HepG2 (cell line): ENCODE data around the gene XXYLT1. TPM values are rescaled to one million over a fixed set of nuclear protein-coding genes. Genes with fewer than 3 reads are reported as not detected.

ENCODE experiments used
- ATAC-seq: fragments of 200-7000 bp; cut with Tn5 transposase; 3 replicates; pipeline ENCODE4 v1.9.1; 2020; ENCODE audit warnings: mild to moderate bottlenecking, moderate library complexity
- BruUV-seq: library from RNA; stranded (reverse); fragments of 400-500 nt; replicated peaks from 2 replicates; lab custom pipeline; 2021; lab: Mats Ljungman, UMichigan
- CTCF ChIA-PET: fragments of 300-600 bp; formaldehyde crosslinking; extraction: SDS; loops from one replicate; lab custom pipeline; 2021; ENCODE audit warnings: low total read pairs, inconsistent platforms, low intra/inter-chr PET ratio; lab: Yijun Ruan, JAX
- POLR2A ChIA-PET: fragments of 350-600 bp; sonication (Branson Sonifier 250); formaldehyde crosslinking; loops from one replicate; lab custom pipeline; 2020; ENCODE audit warnings: antibody characterized with exemption, inconsistent platforms; lab: Yijun Ruan, JAX
- DNase-seq: peaks from one replicate; pipeline ENCODE4 v3.0.0-alpha.2; 2015; ENCODE audit warnings: low spot score
- FAIRE-seq: peaks from 3 replicates; lab custom pipeline; 2011; peaks lifted over from hg19 to GRCh38; lab: Jason Lieb, UNC
- H2AFZ ChIP-seq: one replicate; pipeline ENCODE4 v1.6.1; 2011; ENCODE audit warnings: low read length, inconsistent platforms
- H3K27ac ChIP-seq: fragments of 300-600 bp; 3 replicates; pipeline ENCODE4 v1.8.0; 2011; ENCODE audit warnings: mixed run types, mild to moderate bottlenecking, mixed read lengths, low read length, inconsistent platforms; ENCODE audit not compliant: insufficient read depth; ENCODE audit errors: extremely low read length
- H3K27me3 ChIP-seq, 2 experiments: fragments of 200-600 bp in 1 of 2; 2 replicates in 1 of 2; 3 replicates in 1 of 2; pipeline versions ENCODE4 v1.6.0 to v1.8.0; 2011; ENCODE audit warnings: low read length in 2 of 2, mild to moderate bottlenecking in 2 of 2, moderate library complexity in 2 of 2, inconsistent platforms in 1 of 2; ENCODE audit not compliant: insufficient read depth in 2 of 2, control insufficient read depth in 1 of 2
- H3K36me3 ChIP-seq, 2 experiments: fragments of 200-600 bp in 1 of 2; replicated peaks in 1 of 2; 2 replicates in 1 of 2; 3 replicates in 1 of 2; pipeline versions ENCODE4 v1.5.1 to v1.8.0; 2011; ENCODE audit warnings: low read length in 2 of 2, inconsistent platforms in 1 of 2; ENCODE audit not compliant: insufficient read depth in 2 of 2, control insufficient read depth in 1 of 2
- H3K4me1 ChIP-seq: 2 replicates; pipeline ENCODE4 v1.5.1; 2012; ENCODE audit warnings: low read length, inconsistent platforms; ENCODE audit not compliant: insufficient read depth
- H3K4me2 ChIP-seq: 2 replicates; pipeline ENCODE4 v1.6.0; 2011; ENCODE audit warnings: low read depth, low read length, inconsistent platforms
- H3K4me3 ChIP-seq, 3 experiments: fragments of 200-600 bp in 1 of 3; sonication (generic), shearing (Covaris generic) in 1 of 3; replicated peaks in 1 of 3; 2 replicates each; pipeline ENCODE4 v1.5.1; 2011 to 2016; ENCODE audit warnings: low read length in 3 of 3, inconsistent platforms in 2 of 3, low read depth in 2 of 3, mild to moderate bottlenecking in 2 of 3, control low read depth in 1 of 3, mixed read lengths in 1 of 3; ENCODE audit not compliant: insufficient read depth in 1 of 3
- H3K79me2 ChIP-seq: one replicate; pipeline ENCODE4 v1.6.1; 2011; ENCODE audit warnings: low read length, inconsistent platforms; ENCODE audit not compliant: insufficient read depth
- H3K9ac ChIP-seq: 2 replicates; pipeline ENCODE4 v1.6.0; 2011; ENCODE audit warnings: mild to moderate bottlenecking, low read depth, low read length, inconsistent platforms; ENCODE audit not compliant: insufficient read depth
- H3K9me3 ChIP-seq: 2 replicates; pipeline ENCODE4 v1.5.1; 2012; ENCODE audit warnings: mild to moderate bottlenecking, low read length
- H4K20me1 ChIP-seq: 2 replicates; pipeline ENCODE4 v1.6.0; 2011; ENCODE audit warnings: inconsistent platforms, mild to moderate bottlenecking, low read length, moderate library complexity; ENCODE audit not compliant: insufficient read depth
- ARNT2 ChIP-seq: sonication (generic); formaldehyde crosslinking; IDR thresholded peaks from 2 replicates; pipeline ENCODE4 v1.8.0; 2022; ENCODE audit warnings: mild to moderate bottlenecking, low read depth, missing genetic modification reagents, moderate library complexity
- IRF1 ChIP-seq: sonication (generic); formaldehyde crosslinking; IDR thresholded peaks from 2 replicates; pipeline ENCODE4 v1.4.0; 2020; ENCODE audit warnings: low read depth, mild to moderate bottlenecking, missing genetic modification reagents
- ISL2 ChIP-seq: sonication (generic); formaldehyde crosslinking; IDR thresholded peaks from 2 replicates; pipeline ENCODE4 v1.5.0; 2020; ENCODE audit warnings: missing genetic modification reagents
- KDM5A ChIP-seq: fragments of 200-600 bp; sonication (generic); IDR thresholded peaks from 2 replicates; pipeline ENCODE4 v1.7.0; 2018; ENCODE audit warnings: antibody characterized with exemption, mild to moderate bottlenecking, low read length, borderline replicate concordance
- MLX ChIP-seq: IDR thresholded peaks from 2 replicates; pipeline ENCODE4 v1.6.1; 2016
- MZF1 ChIP-seq: sonication (generic); formaldehyde crosslinking; IDR thresholded peaks from 2 replicates; pipeline ENCODE4 v1.8.1; 2023; ENCODE audit warnings: mild to moderate bottlenecking, missing genetic modification reagents, borderline replicate concordance
- NPAS2 ChIP-seq: sonication (generic); formaldehyde crosslinking; IDR thresholded peaks from 2 replicates; pipeline ENCODE4 v1.8.0; 2022; ENCODE audit warnings: mild to moderate bottlenecking, missing genetic modification reagents, borderline replicate concordance
- ZFP36 ChIP-seq: fragments of 150-350 bp; IDR thresholded peaks from 2 replicates; pipeline ENCODE4 v1.6.1; 2018; ENCODE audit warnings: borderline replicate concordance, low read length, low read depth; ENCODE audit not compliant: partially characterized antibody
- ZNF253 ChIP-seq: sonication (generic); formaldehyde crosslinking; IDR thresholded peaks from 2 replicates; pipeline ENCODE4 v1.8.0; 2022; ENCODE audit warnings: mild to moderate bottlenecking, missing genetic modification reagents, borderline replicate concordance
- ZNF292 ChIP-seq: sonication (generic); formaldehyde crosslinking; IDR thresholded peaks from 2 replicates; pipeline ENCODE4 v1.8.1; 2022; ENCODE audit warnings: mild to moderate bottlenecking, low read depth, missing genetic modification reagents, borderline replicate concordance
- ZNF660 ChIP-seq: sonication (generic); formaldehyde crosslinking; IDR thresholded peaks from 2 replicates; pipeline ENCODE4 v1.5.1; 2020; ENCODE audit warnings: mild to moderate bottlenecking, low read depth, missing genetic modification reagents, borderline replicate concordance
- ZXDC ChIP-seq: sonication (generic); formaldehyde crosslinking; IDR thresholded peaks from 2 replicates; pipeline ENCODE4 v1.5.0; 2020; ENCODE audit warnings: mild to moderate bottlenecking, missing genetic modification reagents
- WGBS: methylation state at CpG from one replicate; pipeline ENCODE4 v1.1.6; 2017; ENCODE audit warnings: low lambda C conversion rate; 5-methylcytosine and 5-hydroxymethylcytosine counted together
- in situ Hi-C: cut with HindIII; loops from 2 replicates; pipeline ENCODE4 v1.10.0; 2017; ENCODE audit warnings: low pct_unique_long_range_greater_than_20kb; ENCODE audit not compliant: extremely low pct_ligation_motif_present
- intact Hi-C: fragments of 100-400 bp; cut with micrococcal nuclease; formaldehyde crosslinking; loops from one replicate; pipeline ENCODE4 v1.10.0; 2022; ENCODE audit not compliant: unreplicated experiment
- polyA plus RNA-seq, 8 experiments: library from polyadenylated mRNA; depleted of rRNA in 3 of 8; stranded (reverse) in 7 of 8; unstranded in 1 of 8; fragments of >200 nt; fragmentation: Illumina TruSeq in 4 of 8; extraction: Trizol in 4 of 8; gene quantifications; 2 replicates each; pipeline versions ENCODE4 v1.2.1 to v1.2.3, GENCODE V29; 2011 to 2016; ENCODE audit warnings: low read depth in 4 of 8, missing spikeins in 1 of 8, mixed read lengths in 1 of 8; ENCODE audit not compliant: insufficient read depth in 1 of 8
- total RNA-seq, 5 experiments: library from RNA; depleted of rRNA; stranded (reverse); fragments of >200 nt; fragmentation: Illumina TruSeq; extraction: Trizol; gene quantifications; 2 replicates each; pipeline ENCODE4 v1.2.3, GENCODE V29; 2016; ENCODE audit warnings: low read depth in 1 of 5
- TF ChIP-seq, protein P1 (sequence below): sonication (generic); formaldehyde crosslinking; IDR thresholded peaks from 2 replicates; pipeline ENCODE4 v1.9.0; 2021; ENCODE audit warnings: missing genetic modification reagents, borderline replicate concordance

Gene XXYLT1
- total and polyA plus RNA-seq, 2 of the 13 experiments (the other 11 are each of a cell fraction or from before 2014, with no cell fraction given) = 17.7 to 19.0 TPM

DNA sequence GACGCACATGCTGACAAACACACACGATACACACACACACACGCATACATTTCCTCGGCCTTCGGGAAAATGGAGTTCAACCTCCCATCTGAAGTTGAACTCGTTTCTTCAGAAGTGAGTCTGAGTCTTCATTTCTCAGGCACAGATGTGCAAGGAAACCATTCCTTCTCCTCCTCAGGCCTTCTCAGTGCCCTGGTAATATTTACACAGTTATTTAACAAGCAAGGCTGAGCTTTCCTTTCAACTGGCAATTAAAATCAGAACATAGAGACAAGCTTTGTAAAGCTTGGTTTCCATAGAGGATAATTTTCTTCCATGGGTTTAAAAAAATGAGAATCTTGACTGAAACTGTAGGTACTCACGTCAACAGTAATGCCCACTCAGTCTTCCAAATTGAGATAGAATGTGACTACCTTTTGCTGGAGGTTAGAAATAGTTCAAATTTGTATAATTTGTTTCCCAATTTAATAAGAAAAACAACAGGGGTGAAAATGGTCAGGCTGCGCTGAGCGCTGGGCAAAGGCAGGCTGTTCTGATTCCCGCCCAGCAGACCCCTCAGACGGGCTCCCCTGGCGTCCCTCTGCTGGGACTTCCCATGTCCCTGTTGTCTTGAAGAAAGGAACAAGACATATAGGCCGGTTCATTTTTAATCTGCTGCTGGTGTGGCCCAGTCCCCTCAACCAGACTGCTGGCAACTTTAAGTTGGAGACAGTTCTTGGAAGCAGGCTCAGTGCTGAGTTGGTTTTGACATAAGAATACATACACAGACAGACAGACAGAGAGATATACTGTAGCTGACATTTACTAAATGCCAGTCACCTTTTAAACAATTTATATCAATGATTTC is 174.3 kb downstream of the XXYLT1 start:
- H3K4me3 ChIP-seq = no peak overlapping the region
- BruUV-seq = no TSS peak
- 0 out of 5 replicates have a peak, but pooled peaks cover 0 to 3% of the 10 kb centered on the region in 2 experiments for H3K36me3 ChIP-seq
- no peaks in the 10 kb centered on the region for H3K4me1 ChIP-seq
- WGBS = 98% methylated on average over 13 of the region's 13 CpGs
- H3K27ac ChIP-seq = no peak overlapping the region
- no peak for ATAC-seq
- no peaks in the 10 kb centered on the region for H4K20me1 ChIP-seq
- no peak overlapping the region for H3K9ac ChIP-seq
- DNase-seq = no peak
- no peaks in the 10 kb centered on the region for H3K27me3 ChIP-seq
- no peak overlapping the region for H3K4me2 ChIP-seq
- no peak for FAIRE-seq
- H3K79me2 ChIP-seq = no peaks in the 10 kb centered on the region
- CTCF ChIA-PET = no interaction called here
- no peak overlapping the region for H2AFZ ChIP-seq
- intact Hi-C loops = no loop called here
- POLR2A ChIA-PET = no interaction called here
- no peaks in the 10 kb centered on the region for H3K9me3 ChIP-seq
- in situ Hi-C loops = no loop called here
- TF ChIP-seq KDM5A (no peak), IRF1 (CRISPR knock-in tag) (no peak), ZNF660 (CRISPR knock-in tag) (no peak), ZNF253 (CRISPR knock-in tag) (no peak), ZFP36 (no peak), ZXDC (no peak), NPAS2 (CRISPR knock-in tag) (no peak), MZF1 (CRISPR knock-in tag) (no peak), ARNT2 (no peak), ISL2 (CRISPR knock-in tag) (no peak), MLX (CRISPR knock-in tag) (no peak), ZNF292 (CRISPR knock-in tag) (no peak)
- TF ChIP-seq, protein P1, sequence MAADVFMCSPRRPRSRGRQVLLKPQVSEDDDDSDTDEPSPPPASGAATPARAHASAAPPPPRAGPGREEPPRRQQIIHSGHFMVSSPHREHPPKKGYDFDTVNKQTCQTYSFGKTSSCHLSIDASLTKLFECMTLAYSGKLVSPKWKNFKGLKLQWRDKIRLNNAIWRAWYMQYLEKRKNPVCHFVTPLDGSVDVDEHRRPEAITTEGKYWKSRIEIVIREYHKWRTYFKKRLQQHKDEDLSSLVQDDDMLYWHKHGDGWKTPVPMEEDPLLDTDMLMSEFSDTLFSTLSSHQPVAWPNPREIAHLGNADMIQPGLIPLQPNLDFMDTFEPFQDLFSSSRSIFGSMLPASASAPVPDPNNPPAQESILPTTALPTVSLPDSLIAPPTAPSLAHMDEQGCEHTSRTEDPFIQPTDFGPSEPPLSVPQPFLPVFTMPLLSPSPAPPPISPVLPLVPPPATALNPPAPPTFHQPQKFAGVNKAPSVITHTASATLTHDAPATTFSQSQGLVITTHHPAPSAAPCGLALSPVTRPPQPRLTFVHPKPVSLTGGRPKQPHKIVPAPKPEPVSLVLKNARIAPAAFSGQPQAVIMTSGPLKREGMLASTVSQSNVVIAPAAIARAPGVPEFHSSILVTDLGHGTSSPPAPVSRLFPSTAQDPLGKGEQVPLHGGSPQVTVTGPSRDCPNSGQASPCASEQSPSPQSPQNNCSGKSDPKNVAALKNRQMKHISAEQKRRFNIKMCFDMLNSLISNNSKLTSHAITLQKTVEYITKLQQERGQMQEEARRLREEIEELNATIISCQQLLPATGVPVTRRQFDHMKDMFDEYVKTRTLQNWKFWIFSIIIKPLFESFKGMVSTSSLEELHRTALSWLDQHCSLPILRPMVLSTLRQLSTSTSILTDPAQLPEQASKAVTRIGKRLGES = no peak
